ENCODE measurements around the gene PLEKHG7.

The PLEKHG7 gene

DNA sequence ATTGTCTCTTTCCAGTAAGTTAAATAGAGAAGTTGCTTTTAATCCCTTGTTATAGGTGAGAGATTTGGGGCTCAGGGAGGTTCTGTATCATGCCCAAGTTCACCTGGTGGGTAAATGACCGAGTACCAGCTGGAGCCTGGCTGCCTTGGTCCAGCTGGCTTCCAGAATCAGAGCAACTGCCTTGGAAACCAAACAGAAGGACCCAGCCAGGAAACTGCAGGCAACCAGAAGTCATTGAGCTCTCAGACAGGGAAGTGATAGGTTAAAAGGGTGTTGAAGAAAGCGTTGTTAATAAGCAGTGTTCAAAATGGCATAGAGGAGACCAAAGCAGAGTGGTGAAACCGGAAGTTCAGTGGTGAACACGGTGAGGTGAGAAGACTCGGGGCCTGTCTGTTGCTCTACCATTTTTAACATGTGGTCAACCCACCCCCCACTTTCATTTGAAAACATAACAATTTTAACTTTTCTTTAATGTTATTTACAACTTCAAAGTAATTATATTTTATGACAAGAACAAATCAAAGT lies 54.9 kb downstream of the PLEKHG7 start:
- H3K4me3 ChIP-seq (ENCODE audit: low read length) = no peak overlapping the region
- TF ChIP-seq, protein P1, sequence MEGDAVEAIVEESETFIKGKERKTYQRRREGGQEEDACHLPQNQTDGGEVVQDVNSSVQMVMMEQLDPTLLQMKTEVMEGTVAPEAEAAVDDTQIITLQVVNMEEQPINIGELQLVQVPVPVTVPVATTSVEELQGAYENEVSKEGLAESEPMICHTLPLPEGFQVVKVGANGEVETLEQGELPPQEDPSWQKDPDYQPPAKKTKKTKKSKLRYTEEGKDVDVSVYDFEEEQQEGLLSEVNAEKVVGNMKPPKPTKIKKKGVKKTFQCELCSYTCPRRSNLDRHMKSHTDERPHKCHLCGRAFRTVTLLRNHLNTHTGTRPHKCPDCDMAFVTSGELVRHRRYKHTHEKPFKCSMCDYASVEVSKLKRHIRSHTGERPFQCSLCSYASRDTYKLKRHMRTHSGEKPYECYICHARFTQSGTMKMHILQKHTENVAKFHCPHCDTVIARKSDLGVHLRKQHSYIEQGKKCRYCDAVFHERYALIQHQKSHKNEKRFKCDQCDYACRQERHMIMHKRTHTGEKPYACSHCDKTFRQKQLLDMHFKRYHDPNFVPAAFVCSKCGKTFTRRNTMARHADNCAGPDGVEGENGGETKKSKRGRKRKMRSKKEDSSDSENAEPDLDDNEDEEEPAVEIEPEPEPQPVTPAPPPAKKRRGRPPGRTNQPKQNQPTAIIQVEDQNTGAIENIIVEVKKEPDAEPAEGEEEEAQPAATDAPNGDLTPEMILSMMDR (conservative IDR thresholded peaks at IDR 0.05; ENCODE audit: low read length) = no peak
- DNase-seq (ENCODE audit: low read depth) = no peak

DNA sequence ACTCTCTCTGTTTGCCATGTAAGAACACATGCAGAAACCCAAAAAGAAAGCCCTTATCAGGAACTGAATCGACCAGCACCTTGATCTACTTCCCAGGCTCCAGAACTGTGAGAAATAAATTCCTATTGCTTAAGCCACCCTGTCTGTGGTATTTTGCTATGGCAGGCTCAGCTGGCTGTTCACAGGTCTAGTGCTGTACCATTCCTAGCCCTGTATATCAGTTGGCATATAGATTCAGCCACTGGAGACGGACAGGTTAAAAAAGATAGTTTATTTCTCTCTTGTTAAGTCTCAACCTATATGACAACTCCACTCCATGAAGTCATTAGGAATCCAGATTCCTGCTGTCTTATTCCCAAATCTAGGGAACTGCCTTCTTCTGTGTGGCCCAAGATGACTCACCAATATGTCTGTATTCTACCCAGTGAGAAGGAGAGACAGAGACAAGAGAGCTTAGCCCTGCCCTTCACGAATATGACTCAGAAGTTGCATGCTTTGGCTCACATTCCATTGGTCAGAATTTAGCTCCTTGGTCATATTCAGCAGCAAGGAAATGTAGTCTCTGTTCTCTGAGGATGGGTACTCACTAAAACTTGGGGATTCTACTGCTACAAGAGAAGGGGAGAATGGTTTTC lies 57.0 kb downstream of the PLEKHG7 start:
- DNase-seq (ENCODE audit: low read depth) = peak; percentile 88
- no peak overlapping the region for H3K4me3 ChIP-seq (ENCODE audit: low read length)
- TF ChIP-seq, protein P1 (conservative IDR thresholded peaks at IDR 0.05; ENCODE audit: low read length) = no peak

DNA sequence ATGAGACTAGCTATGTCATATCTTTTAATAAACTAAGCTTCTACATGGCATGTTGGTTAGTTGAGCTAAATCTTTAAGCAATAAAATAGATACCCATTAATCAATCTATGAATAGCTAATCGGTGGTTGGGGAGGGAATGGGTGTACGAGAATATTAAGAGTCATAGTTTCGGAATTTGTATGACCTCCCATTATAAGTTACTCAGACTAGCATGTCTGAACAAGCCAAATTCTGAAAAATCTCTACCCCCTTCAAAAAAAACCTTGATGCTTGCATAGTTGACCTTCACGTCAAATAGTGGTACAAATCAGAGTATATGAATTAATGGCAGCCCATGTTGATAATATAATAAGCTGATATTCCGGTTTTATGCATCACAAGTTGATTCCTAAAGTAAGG lies 60.0 kb downstream of the PLEKHG7 start:
- DNase-seq (ENCODE audit: low read depth) = no peak
- no peak overlapping the region for H3K4me3 ChIP-seq (ENCODE audit: low read length)
- TF ChIP-seq, protein P1 (conservative IDR thresholded peaks at IDR 0.05; ENCODE audit: low read length) = no peak

DNA sequence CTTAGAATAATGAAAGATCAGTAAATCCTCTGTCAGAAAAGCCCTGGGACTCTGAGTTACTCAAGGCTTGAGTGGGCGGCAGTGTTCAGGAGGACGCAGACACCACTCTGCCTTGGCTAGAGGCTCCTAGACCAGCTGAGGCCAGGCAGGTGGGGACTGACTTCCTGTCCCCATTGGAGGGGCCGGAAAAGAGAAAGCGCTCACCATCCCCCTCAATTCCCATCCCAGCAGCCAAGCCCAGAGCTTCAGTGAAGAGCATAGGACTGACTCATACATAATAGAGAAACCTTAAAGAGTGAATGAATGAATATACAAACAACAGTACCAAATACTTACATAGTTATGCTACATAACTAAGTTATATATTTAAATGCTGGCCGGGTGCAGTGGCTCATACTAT lies 62.0 kb downstream of the PLEKHG7 start:
- H3K4me3 ChIP-seq (ENCODE audit: low read length) = no peak overlapping the region
- no peak for DNase-seq (ENCODE audit: low read depth)
- TF ChIP-seq, protein P1 (conservative IDR thresholded peaks at IDR 0.05; ENCODE audit: low read length) = no peak

DNA sequence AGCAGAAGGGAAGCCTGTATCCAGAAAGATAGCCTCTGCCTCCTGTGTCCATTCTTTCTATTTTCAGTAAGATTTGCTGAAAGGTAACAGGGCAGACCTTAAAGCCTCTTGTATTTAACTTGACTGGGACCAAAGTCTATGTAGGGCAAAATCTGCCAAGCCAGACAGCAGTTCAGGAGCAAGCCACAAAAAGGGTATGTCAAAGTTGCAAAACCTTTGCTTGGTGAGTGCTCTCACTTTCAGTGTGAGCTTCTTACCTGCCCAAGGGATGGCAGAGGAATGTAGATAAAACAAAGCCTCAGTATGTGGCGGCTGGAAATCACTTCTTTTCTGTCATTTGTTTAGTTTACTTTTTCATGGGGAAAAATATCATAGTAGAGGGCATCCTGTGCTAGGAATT lies 63.1 kb downstream of the PLEKHG7 start:
- DNase-seq (ENCODE audit: low read depth) = no peak
- no peak overlapping the region for H3K4me3 ChIP-seq (ENCODE audit: low read length)
- TF ChIP-seq, protein P1 (conservative IDR thresholded peaks at IDR 0.05; ENCODE audit: low read length) = no peak

DNA sequence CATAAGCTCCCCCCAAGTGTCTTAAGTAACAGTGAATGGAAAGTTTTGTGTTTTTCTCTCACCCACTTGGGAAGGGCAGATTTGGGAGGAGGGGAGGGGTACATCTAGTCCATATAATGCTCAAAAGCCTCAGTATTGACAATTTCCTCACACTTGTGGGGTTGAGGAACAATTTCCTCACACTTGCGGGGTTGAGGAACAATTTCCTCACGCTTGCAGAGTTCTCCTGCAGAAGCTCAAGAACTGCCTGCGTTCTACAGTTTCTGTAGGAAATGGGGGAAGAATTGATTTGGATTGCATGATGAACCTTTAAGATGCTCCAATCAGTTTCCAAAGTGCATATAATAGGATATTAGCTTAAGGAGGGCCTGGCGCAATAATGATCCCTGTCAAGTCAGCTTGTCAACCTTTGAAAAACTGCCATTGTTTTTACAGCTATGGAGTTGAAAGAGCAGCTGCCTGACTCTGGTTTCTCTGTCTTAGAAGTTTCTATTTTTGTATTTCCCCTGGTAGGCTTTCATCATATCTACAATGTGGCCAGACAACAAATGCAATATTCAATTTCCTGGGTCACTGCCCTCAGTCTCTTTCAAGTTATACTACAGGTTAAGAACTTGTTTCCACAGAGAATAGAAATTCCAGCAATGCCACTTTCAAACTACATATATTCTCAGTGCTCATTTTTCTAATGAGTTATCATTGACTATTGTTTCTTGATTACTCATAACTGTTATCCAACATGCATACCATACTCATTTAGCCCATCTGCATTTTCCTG lies 66.5 kb downstream of the PLEKHG7 start:
- no peak overlapping the region for H3K4me3 ChIP-seq (ENCODE audit: low read length)
- TF ChIP-seq, protein P1 (conservative IDR thresholded peaks at IDR 0.05; ENCODE audit: low read length) = no peak
- DNase-seq (ENCODE audit: low read depth) = no peak

DNA sequence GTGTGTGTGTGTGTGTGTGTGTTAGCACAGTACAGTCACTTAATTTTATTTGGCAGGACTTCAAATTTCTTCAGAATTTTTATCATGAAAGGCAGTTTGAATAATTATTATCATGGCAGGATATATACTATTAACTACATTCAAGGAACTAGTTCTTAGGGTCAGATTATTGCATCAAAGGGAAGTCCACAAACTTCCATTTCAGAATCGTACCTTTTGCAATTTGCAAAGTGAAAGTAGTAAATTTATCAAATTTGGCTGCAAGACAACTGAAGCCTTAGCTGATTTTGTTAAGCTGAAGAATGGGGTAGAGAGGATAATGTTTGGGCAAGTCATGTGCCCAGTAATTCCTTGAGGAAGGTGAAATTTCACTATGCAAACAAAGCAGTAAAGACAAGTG lies 68.2 kb downstream of the PLEKHG7 start:
- no peak overlapping the region for H3K4me3 ChIP-seq (ENCODE audit: low read length)
- TF ChIP-seq, protein P1 (conservative IDR thresholded peaks at IDR 0.05; ENCODE audit: low read length) = no peak
- no peak for DNase-seq (ENCODE audit: low read depth)

All from AG10803 (cell line).